Smooth muscle cell (in vitro differentiated cells): ENCODE results near the gene PLS3. TPM values are rescaled to one million over a fixed set of nuclear protein-coding genes. Genes with fewer than 3 reads are reported as not detected.

ENCODE experiments used
- DNase-seq: peaks from one replicate; lab custom pipeline; 2025; ENCODE audit not compliant: unreplicated experiment; lab: John Stamatoyannopoulos, UW
- H2AFZ ChIP-seq: fragments of 200-600 bp; sonication (generic); 2 replicates; pipeline ENCODE4 v1.6.0; 2016; ENCODE audit warnings: antibody characterized with exemption, low read depth, mild to moderate bottlenecking
- H3F3A ChIP-seq: fragments of 200-600 bp; sonication (generic); 2 replicates; pipeline ENCODE4 v1.6.0; 2017; ENCODE audit warnings: antibody characterized with exemption, low read depth
- H3K27ac ChIP-seq: fragments of 200-600 bp; sonication (generic); 2 replicates; pipeline ENCODE4 v1.5.1; 2016; ENCODE audit warnings: low read depth, mild to moderate bottlenecking
- H3K27me3 ChIP-seq: fragments of 200-600 bp; sonication (generic); 2 replicates; pipeline ENCODE4 v1.6.1; 2016; ENCODE audit warnings: low read depth, mild to moderate bottlenecking
- H3K36me3 ChIP-seq: fragments of 200-600 bp; sonication (generic); 2 replicates; pipeline ENCODE4 v1.5.1; 2016; ENCODE audit warnings: low read depth
- H3K4me1 ChIP-seq: fragments of 200-600 bp; sonication (generic); 2 replicates; pipeline ENCODE4 v1.5.1; 2016; ENCODE audit warnings: low read depth
- H3K4me2 ChIP-seq: fragments of 200-600 bp; sonication (generic); 2 replicates; pipeline ENCODE4 v1.6.0; 2016; ENCODE audit warnings: mild to moderate bottlenecking
- H3K4me3 ChIP-seq: fragments of 200-600 bp; sonication (generic); 2 replicates; pipeline ENCODE4 v1.5.1; 2016; ENCODE audit warnings: mild to moderate bottlenecking
- H3K79me2 ChIP-seq: fragments of 200-600 bp; sonication (generic); 2 replicates; pipeline ENCODE4 v1.6.0; 2016; ENCODE audit warnings: low read depth, mild to moderate bottlenecking
- H3K9ac ChIP-seq: fragments of 200-600 bp; sonication (generic); 2 replicates; pipeline ENCODE4 v1.6.0; 2016; ENCODE audit warnings: low read depth
- H3K9me3 ChIP-seq: fragments of 200-600 bp; sonication (generic); replicated peaks from 2 replicates; pipeline ENCODE4 v1.5.1; 2016; ENCODE audit warnings: low read depth
- H4K20me1 ChIP-seq: fragments of 200-600 bp; sonication (generic); 2 replicates; pipeline ENCODE4 v1.6.0; 2016; ENCODE audit warnings: low read depth
- WGBS: methylation state at CpG from one replicate; pipeline ENCODE4 v1.1.7; 2016; ENCODE audit warnings: low lambda C conversion rate; 5-methylcytosine and 5-hydroxymethylcytosine counted together
- polyA plus RNA-seq: library from polyadenylated mRNA; unstranded; fragments of >200 nt; fragmentation: Nextera tagmentation; extraction: Ambion mirVana; gene quantifications from 2 replicates; pipeline ENCODE4 v1.2.1, GENCODE V29; 2016
- total RNA-seq: library from RNA; depleted of rRNA; stranded (reverse); fragments of >200 nt; gene quantifications from 2 replicates; pipeline ENCODE4 v1.2.3, GENCODE V29; 2014
- TF ChIP-seq, protein P1 (sequence below): fragments of 200-600 bp; sonication (generic); IDR thresholded peaks from 2 replicates; pipeline ENCODE4 v1.5.1; 2017; ENCODE audit warnings: borderline replicate concordance, mild to moderate bottlenecking, antibody characterized with exemption; ENCODE audit not compliant: insufficient read depth, poor library complexity, severe bottlenecking

The PLS3 gene, protein sequence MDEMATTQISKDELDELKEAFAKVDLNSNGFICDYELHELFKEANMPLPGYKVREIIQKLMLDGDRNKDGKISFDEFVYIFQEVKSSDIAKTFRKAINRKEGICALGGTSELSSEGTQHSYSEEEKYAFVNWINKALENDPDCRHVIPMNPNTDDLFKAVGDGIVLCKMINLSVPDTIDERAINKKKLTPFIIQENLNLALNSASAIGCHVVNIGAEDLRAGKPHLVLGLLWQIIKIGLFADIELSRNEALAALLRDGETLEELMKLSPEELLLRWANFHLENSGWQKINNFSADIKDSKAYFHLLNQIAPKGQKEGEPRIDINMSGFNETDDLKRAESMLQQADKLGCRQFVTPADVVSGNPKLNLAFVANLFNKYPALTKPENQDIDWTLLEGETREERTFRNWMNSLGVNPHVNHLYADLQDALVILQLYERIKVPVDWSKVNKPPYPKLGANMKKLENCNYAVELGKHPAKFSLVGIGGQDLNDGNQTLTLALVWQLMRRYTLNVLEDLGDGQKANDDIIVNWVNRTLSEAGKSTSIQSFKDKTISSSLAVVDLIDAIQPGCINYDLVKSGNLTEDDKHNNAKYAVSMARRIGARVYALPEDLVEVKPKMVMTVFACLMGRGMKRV
- total RNA-seq: 609 and 1,026 TPM in 2 replicates
- 305 and 318 TPM in 2 replicates for polyA plus RNA-seq

DNA sequence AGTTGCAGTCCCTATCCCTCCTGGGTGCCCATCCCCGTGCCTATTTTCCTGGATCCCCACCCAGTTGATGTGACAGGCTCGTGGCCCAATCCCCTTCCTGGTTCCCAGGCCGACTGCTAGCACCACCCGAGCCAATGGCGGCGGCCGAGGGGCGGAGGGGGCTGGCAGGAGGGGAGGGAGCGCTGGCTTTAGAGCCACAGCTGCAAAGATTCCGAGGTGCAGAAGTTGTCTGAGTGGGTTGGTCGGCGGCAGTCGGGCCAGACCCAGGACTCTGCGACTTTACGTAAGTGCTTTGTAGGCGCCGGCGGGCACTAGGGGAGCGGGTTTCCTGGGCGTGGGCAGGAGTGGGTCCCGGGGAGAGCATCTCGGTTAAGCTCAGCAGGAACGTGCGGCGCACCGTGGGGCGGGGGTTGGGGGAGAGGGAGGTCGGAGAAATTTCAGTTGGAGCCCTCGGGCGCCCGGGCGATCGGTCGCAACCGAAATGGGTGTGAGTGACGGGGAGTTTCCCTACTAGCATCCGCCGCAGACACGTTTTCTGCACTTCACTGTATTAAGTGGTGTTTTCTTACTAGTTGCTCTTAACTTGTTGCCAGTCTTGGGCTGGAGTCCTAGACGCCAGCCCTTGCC lies at the start of gene PLS3:
Gene PLS3 (plus strand): TSS at position 197 of the 627 bp plus-strand sequence. CDS start 49,077 bp downstream, outside the sequence.
- 2% methylated on average over 36 of the region's 40 CpGs for WGBS
- H3K9ac ChIP-seq: peak within 1 kb of the TSS; percentile 92

DNA sequence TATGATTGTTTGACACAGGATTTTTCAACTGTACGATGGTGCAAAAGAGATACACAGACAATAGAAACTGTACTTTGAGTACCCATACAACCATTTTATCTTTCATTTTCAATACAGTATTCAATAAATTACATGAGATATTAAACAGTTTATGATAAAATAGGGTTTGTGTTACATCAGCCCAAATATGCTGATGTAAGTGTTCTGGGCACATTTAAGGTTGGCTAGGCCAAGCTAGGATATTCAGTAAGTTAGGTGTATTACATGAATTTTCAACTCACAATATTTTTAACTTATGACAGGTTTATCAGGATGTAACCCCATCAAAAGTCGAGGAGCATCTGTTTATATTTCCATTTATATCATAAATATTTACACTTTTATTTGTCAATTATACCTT lies 42.9 kb upstream of the PLS3 start:
- Histone ChIP-seq H3K4me2 (no peak overlapping the region), H3K27ac (no peak overlapping the region), H3F3A (no peaks in the 10 kb centered on the region), H2AFZ (no peak overlapping the region), H3K4me1 (no peaks in the 10 kb centered on the region), H3K9ac (no peak overlapping the region), H3K36me3 (no peaks in the 10 kb centered on the region), H3K27me3 (no peaks in the 10 kb centered on the region), H4K20me1 (no peaks in the 10 kb centered on the region), H3K9me3 (no peaks in the 10 kb centered on the region), H3K79me2 (no peaks in the 10 kb centered on the region), H3K4me3 (no peak overlapping the region)
- TF ChIP-seq, protein P1, sequence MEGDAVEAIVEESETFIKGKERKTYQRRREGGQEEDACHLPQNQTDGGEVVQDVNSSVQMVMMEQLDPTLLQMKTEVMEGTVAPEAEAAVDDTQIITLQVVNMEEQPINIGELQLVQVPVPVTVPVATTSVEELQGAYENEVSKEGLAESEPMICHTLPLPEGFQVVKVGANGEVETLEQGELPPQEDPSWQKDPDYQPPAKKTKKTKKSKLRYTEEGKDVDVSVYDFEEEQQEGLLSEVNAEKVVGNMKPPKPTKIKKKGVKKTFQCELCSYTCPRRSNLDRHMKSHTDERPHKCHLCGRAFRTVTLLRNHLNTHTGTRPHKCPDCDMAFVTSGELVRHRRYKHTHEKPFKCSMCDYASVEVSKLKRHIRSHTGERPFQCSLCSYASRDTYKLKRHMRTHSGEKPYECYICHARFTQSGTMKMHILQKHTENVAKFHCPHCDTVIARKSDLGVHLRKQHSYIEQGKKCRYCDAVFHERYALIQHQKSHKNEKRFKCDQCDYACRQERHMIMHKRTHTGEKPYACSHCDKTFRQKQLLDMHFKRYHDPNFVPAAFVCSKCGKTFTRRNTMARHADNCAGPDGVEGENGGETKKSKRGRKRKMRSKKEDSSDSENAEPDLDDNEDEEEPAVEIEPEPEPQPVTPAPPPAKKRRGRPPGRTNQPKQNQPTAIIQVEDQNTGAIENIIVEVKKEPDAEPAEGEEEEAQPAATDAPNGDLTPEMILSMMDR: no peak
- 84% methylated on average over 2 of the region's 2 CpGs for WGBS
- DNase-seq: no peak

More for the DNA sequence above, at the start of gene PLS3:
- Histone ChIP-seq H3K36me3 (no peaks in the 10 kb centered on the region), H3K79me2 (peaks cover 49% of the 10 kb centered on the region), H3F3A (peaks cover 13% of the 10 kb centered on the region), H3K9me3 (no peaks in the 10 kb centered on the region), H3K4me3 (peak within 1 kb of the TSS; percentile 91), H3K27ac (peak within 1 kb of the TSS; percentile 92), H3K4me2 (peak within 1 kb of the TSS; percentile 94), H3K27me3 (no peaks in the 10 kb centered on the region), H4K20me1 (peaks cover 43% of the 10 kb centered on the region), H2AFZ (peak within 1 kb of the TSS; percentile 67), H3K4me1 (peaks cover 39% of the 10 kb centered on the region)
- peak; percentile 48 for DNase-seq
- TF ChIP-seq, protein P1: no peak

- no peaks in the 10 kb centered on the region for H3K79me2 ChIP-seq
- H3K36me3 ChIP-seq: no peaks in the 10 kb centered on the region
- H4K20me1 ChIP-seq: no peaks in the 10 kb centered on the region
- no peaks in the 10 kb centered on the region for H3F3A ChIP-seq
- H3K4me1 ChIP-seq: no peaks in the 10 kb centered on the region
- H3K9ac ChIP-seq: no peak overlapping the region
- H2AFZ ChIP-seq: no peak overlapping the region
- H3K4me2 ChIP-seq: no peak overlapping the region
- no peak for DNase-seq
- H3K27me3 ChIP-seq: no peaks in the 10 kb centered on the region
- TF ChIP-seq, protein P1: no peak
- H3K9me3 ChIP-seq: no peaks in the 10 kb centered on the region
- H3K27ac ChIP-seq: peak overlapping the region; percentile 3
- 10% methylated on average over 1 of the region's 1 CpG for WGBS
- no peak overlapping the region for H3K4me3 ChIP-seq
These were observed 39.2 kb upstream of the PLS3 start for GRCh38 chrX:115521741-115522140.
